Stimulated activated CD4-positive, alpha-beta T cell treated with anti-CD3 and anti-CD28 coated beads, Interleukin-2, amount 100 ng/mL, for 24 hours (primary cell): ENCODE results near the gene NDUFA3.

Source experiments
- DNase-seq, 2 donors: peaks; one replicate each; pipeline ENCODE4 v3.0.0-alpha.2; 2020

The NDUFA3 gene

DNA sequence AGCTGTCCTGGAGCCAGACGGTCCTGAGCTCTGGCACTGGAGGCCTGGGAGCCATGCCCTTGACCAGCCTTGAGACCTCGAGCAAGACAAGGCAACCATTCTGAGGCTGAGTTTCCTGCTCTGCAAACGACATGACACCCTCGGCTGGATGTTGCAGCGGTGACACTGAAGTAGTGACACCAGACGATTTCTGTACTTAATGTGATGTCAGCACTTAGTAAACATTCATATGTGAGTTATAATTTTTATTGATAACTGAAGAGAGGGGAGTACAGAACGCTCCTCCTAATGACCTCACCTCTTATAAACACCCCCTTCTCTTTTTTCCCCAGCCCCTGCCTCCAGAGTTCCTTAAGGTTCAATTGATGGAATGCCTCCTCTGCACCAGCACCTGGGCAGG lies 5.8 kb downstream of the NDUFA3 start:
- DNase-seq = no peak

DNA sequence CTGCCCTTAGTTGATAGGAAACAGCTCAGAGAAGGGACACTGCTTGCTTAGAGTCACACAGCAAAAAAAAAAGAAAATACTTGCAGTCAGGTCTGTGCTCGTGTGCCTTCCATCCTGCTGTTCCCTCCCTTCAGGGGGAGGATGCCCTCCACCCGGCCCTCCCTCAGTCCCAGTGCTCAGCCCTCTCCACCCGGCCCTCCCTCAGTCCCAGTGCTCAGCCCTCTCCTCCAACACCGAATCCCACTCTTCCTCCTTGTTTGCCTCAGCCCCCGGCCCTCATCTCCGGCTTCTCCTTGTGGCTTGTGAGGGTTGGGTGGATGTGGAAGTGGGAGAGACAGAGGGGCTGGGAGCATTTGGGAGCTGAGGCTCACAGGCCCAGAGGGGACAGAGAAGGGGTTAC lies 7.0 kb downstream of the NDUFA3 start:
- DNase-seq = no peak

DNA sequence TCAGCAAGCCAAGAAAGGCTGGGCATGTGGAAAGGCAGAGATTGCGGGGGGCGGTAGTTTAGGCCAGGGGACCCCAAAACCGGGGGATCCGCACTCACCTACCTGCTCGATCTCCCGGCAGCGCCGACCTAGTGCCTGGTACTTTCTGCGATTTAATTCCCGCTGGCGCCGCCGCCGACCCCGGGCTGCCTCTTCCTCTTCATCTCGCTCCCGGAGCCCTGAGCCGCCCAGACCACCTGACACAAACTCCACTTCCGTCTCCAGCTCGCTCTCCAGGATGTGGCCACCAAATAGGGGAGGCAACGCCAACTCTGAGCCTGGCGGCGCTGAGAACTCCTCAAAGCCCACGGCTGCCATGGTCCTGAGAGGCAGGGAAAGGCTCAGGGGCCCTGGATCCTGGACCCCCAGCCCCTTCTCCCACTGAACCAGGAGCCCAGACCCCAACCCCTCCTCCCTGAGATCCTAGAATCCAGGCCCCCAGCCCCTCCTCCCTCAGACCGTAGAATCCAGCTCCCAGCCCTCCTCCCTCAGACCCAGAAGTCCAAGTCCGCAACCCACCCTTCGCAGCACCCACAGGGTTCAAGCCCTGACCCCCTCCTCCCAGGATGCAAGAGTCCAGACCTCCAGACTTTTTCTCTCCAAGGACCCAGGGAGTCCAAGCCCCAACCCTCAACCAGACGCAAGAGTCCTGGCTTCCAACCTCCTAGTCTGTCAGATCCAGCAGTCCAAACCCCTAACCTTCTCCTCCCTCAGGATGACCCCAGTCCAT lies 11.9 kb downstream of the NDUFA3 start:
- DNase-seq = peak; percentile 44 to 57

- DNase-seq = peak; percentile 95 to 97
Observed at GRCh38 chr19:54115109-54116063, 12.7 kb downstream of the NDUFA3 start, which contains the start of the genes PRPF31 and TFPT. Gene PRPF31 (plus strand): TSS chr19:54115754. CDS start chr19:54118279, 2,525 bp downstream. Gene TFPT (minus strand): TSS chr19:54115657. CDS start chr19:54115269, 388 bp downstream.

GRCh38 chr19:54121259-54121658 lies 18.6 kb downstream of the NDUFA3 start:
- DNase-seq = no peak

DNA sequence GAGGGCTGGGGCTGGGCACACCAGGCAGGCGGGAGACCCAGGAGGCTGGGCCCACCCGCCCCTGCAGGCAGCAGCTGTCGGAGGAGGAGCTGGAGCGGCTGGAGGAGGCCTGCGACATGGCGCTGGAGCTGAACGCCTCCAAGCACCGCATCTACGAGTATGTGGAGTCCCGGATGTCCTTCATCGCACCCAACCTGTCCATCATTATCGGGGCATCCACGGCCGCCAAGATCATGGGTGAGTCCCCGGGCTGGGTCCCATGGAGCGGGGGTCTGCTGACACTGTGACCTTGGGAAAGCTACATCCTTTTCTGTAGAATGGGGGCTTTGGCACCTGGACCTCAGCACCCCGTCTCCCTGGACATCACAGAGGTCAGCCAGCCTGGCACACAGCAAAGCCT lies 21.0 kb downstream of the NDUFA3 start:
- DNase-seq = no peak

- DNase-seq = no peak
Observed at GRCh38 chr19:54124393-54124792, 21.7 kb downstream of the NDUFA3 start.

DNA sequence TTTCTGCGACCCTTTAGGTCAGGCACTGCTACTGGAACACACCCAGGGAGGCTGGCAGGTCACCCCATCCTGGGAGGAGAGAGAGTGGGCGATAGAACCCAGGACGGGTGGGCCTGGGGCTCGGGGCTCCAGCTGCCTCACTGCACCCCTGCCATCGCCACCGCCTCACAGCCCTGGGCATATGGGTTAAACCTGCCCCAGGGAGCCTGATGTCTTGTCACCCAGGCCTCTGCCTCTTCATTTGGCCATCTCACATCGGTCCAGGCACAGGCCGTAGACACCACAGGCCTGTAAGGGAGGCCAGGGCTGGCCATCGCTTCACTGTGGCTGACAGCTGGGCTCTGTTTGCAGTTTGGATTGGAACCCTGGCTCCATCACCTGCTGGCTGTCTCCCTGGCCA lies 23.1 kb downstream of the NDUFA3 start:
- no peak for DNase-seq

GRCh38 chr19:54127688-54128440 lies 25.2 kb downstream of the NDUFA3 start:
- no peak for DNase-seq

- DNase-seq = no peak
Observed at GRCh38 chr19:54128441-54128725, 25.7 kb downstream of the NDUFA3 start.

DNA sequence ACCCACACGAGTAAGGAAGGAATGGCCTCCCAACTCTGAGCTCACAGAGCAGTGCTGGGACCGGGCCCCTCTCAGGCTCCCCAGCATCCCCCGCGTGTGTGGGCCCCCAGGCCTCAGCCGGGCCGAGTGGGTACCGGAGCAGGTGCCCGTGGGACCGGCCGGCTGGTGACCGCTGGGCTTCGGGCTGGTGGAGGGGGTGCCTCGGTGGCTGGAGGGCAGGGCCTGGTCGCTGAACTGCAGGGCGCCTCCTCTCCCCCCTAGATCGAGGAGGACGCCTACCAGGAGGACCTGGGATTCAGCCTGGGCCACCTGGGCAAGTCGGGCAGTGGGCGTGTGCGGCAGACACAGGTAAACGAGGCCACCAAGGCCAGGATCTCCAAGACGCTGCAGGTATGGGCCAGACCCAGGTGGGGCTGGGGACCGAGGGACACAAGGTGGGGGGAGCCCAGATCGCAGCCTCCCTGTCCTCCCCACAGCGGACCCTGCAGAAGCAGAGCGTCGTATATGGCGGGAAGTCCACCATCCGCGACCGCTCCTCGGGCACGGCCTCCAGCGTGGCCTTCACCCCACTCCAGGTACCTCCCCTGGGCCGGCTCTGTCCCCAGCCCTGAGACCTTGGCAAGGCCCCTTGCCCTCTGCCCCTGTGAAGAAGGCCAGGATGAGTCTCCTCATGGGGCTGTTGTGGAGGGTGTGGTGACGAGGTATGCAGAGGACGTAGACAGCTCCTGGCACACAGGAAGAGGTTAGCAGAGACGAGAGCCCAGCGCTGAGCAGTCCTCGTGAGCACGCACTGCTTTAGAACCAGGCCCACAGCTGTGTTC lies 26.4 kb downstream of the NDUFA3 start:
- DNase-seq = no peak

DNA sequence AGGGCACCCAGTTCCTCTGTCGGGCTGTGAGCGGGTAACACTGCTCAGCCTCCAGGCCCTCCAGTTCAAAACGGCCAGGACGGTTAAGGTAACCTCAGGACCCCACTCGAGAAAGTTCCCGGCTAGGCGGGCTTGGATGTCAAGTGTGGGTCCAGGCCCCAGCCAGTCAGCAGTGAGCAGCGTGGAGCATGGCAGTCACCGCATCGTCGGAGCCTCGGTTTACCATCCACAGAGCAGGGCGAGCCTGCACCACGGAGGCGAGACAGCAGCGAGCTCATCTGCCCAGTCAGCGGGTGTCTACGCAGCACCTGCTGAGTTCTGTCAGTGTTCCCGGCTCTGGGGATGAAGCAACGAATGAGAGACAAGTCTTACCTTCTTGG lies 27.0 kb downstream of the NDUFA3 start:
- DNase-seq = no peak

GRCh38 chr19:54133312-54133956 lies 30.8 kb downstream of the NDUFA3 start:
- DNase-seq = no peak

GRCh38 chr19:54133957-54134590 lies 31.4 kb downstream of the NDUFA3 start:
- no peak for DNase-seq

- DNase-seq = no peak
Observed at GRCh38 chr19:54136086-54136863, 33.6 kb downstream of the NDUFA3 start.

DNA sequence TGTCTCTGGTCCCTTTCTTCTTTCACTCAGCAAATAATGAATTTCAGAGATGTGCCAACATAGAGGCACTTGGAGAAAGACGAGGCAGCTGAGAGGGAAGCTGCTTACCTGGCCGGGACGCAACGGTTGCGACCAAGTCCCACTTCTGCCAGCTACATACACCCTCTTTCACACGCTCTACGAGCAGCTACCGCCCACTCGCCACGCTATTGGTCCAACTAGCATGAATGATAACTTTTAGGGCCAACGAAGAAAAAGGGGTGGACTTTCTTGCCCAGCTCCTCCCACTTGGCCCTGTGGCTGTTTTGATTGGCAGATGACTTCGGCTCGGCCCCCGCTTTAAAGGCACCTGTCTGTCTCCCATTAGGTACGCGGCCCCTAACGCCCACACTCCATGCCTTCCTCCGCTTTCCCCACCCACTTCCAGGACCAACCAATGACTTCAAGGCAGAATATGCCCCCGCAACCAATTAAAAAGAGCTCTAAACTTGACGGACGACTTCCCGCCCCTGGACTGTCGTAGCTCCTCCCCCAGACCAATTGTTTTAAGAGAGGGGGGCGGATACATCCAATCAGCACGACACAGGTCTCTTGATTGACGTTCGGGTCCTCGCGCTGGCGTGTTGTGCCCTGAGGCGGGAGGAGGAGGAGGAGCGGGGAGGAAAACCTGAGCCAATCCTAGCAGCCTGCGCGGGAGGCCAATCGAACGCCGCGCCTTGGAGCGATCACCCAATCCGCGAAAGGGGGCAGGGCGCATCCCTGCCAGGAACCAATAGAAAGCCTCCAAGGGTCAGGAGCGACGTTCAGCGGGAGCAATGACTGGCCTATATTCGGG lies 34.4 kb downstream of the NDUFA3 start:
- peak; percentile 98 for DNase-seq

GRCh38 chr19:54137699-54138488 lies 35.2 kb downstream of the NDUFA3 start, which contains the start of gene CNOT3:
Gene CNOT3 (plus strand): TSS chr19:54137762. CDS start chr19:54142979, 5,217 bp downstream.
- DNase-seq = peak; percentile 35 to 43

GRCh38 chr19:54138489-54139256 lies 36.0 kb downstream of the NDUFA3 start:
- DNase-seq = peak; percentile 29 to 40
